ENCODE data around the gene AMBRA1. TPM values are rescaled to one million over a fixed set of nuclear protein-coding genes. Genes with fewer than 3 reads are reported as not detected.

AMBRA1 gene
- total and polyA plus RNA-seq, 2 of the 8 experiments (the other 6 are each of a cell fraction or from before 2014, with no cell fraction given): 14.2 to 37.4 TPM

DNA sequence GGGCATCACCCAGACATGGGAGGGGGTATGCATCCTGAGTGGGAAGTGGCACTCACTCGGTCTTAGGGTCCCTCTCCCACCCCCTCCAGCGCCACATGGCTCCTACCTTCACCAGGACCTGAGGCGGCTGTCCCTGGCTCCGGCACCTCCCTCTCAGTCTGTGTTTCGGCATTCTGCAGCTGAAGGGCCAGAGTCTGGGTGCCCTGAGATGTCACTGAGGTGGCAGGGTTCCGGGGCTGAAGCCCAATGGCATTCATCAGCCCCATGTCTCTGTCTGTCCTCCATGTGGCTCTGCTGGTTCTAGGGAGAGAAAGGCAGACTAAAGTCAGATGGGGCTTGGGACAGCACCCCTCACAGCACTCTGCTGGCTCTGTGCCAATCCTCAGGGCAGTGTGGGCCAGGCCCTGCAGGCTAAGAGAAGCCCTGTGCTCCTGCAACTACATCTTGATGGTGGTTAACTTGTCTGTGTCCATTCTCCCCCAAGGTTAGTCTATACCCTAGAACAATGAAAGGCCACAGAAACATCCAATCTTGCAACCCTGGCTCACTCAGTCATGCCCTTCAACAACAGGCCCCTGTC, 185.3 kb downstream of the AMBRA1 start:
- Histone ChIP-seq H2AFZ (ENCODE audit: low read length) (no peak overlapping the region), H2BK20ac (ENCODE audit: low read length) (no peak overlapping the region), H2BK15ac (ENCODE audit: low read length) (no peak overlapping the region), H4K20me1 (replicated peaks in 1 of 2; ENCODE audit: control insufficient read depth in 1 of 2, insufficient read depth in 2 of 2, low read length in 2 of 2) (no peaks in the 10 kb centered on the region), H3K27ac (ENCODE audit: low read depth, low read length) (no peak overlapping the region), H3K27me3 (replicated peaks in 1 of 4; ENCODE audit: control insufficient read depth in 3 of 4, extremely low read depth in 1 of 4, insufficient read depth in 3 of 4, low read length in 3 of 4) (no peaks in the 10 kb centered on the region), H3K4me1 (replicated peaks in 1 of 4; ENCODE audit: control insufficient read depth in 3 of 4, insufficient read depth in 4 of 4, low read length in 3 of 4) (peaks cover 0 to 2% (median 0%) of the 10 kb centered on the region in 4 experiments; a peak in 1 of 7 replicates), H3K4me2 (ENCODE audit: insufficient read depth in 1 of 2, low read depth in 2 of 2, low read length in 2 of 2) (no peak overlapping the region), H3K4ac (replicated peaks; ENCODE audit: insufficient read length, low read depth, low read length) (no peak overlapping the region), H3K36me3 (ENCODE audit: control insufficient read depth in 2 of 4, insufficient read depth in 4 of 4, low read length in 3 of 4) (peaks cover 2 to 22% (median 13%) of the 10 kb centered on the region in 4 experiments; a peak in 5 of 8 replicates), H3K9ac (replicated peaks in 1 of 4; ENCODE audit: extremely low read depth in 1 of 4, low read depth in 3 of 4, low read length in 3 of 4) (no peak overlapping the region), H4K91ac (replicated peaks; ENCODE audit: insufficient read length, low read length) (no peak overlapping the region), H3K4me3 (ENCODE audit: extremely low read depth in 1 of 4, insufficient read depth in 2 of 4, low read depth in 3 of 4, low read length in 4 of 4) (no peak overlapping the region), H2BK5ac (ENCODE audit: low read depth, low read length) (no peak overlapping the region), H3K9me3 (ENCODE audit: insufficient read depth in 2 of 2, low read depth in 1 of 2, low read length in 1 of 2) (no peaks in the 10 kb centered on the region), H3K14ac (ENCODE audit: insufficient read length) (no peak overlapping the region), H3K23ac (ENCODE audit: insufficient read length) (no peak overlapping the region), H3K23me2 (ENCODE audit: low read depth, low read length) (no peaks in the 10 kb centered on the region), H4K5ac (ENCODE audit: insufficient read length, low read depth, low read length) (no peak overlapping the region), H4K8ac (ENCODE audit: extremely low read depth, insufficient read depth, low read length) (no peak overlapping the region), H3K79me2 (ENCODE audit: control insufficient read depth in 1 of 2, insufficient read depth in 2 of 2, low read length in 2 of 2) (no peaks in the 10 kb centered on the region), H2BK120ac (replicated peaks; ENCODE audit: low read depth, low read length) (no peak overlapping the region), H2AK5ac (ENCODE audit: low read depth, low read length) (no peak overlapping the region), H2BK12ac (ENCODE audit: low read depth, low read length) (no peak overlapping the region), H3K56ac (replicated peaks; ENCODE audit: insufficient read length, low read depth, low read length) (no peak overlapping the region), H3K79me1 (ENCODE audit: low read depth, low read length) (no peaks in the 10 kb centered on the region), H3K18ac (ENCODE audit: extremely low read depth, low read length) (no peak overlapping the region)
- CTCF ChIA-PET (ENCODE audit: partially characterized antibody): interaction anchor here (0.6 to 11.6 kb wide), 23 partner anchors 9 to 590 kb away, joined by 3 to 124 read pairs (median 3); partner anchors contain the start of genes ATG13, CHRM4 and HARBI1
- FAIRE-seq: no peak
- WGBS, 2 experiments (ENCODE audit: extremely low coverage in 1 of 2, insufficient coverage in 1 of 2, insufficient read length in 1 of 2, insufficient replicate concordance in 2 of 2, low coverage in 1 of 2, low lambda C conversion rate in 2 of 2, missing lambda C conversion rate in 1 of 2): 90% methylated on average over 6 of the region's 6 CpGs; no CpG with 5 or more reads in 1 of the 2 experiments
- DNase-seq (ENCODE audit: low read depth in 1 of 2, low spot score in 2 of 2): no peak
- POLR2A ChIA-PET (ENCODE audit: partially characterized antibody): interaction anchor here (0.6 to 1.1 kb wide), 2 partner anchors 44 to 51 kb away, joined by 3 read pairs; no protein-coding TSS in a partner anchor
- TF ChIP-seq POLR2A (IDR thresholded peaks at IDR 0.05; ENCODE audit: control extremely low read depth in 1 of 2, low read depth in 2 of 2, low read length in 2 of 2): no peak
- TF ChIP-seq EP300 (IDR thresholded peaks at IDR 0.05; ENCODE audit: borderline replicate concordance in 1 of 2, low read depth in 2 of 2, low read length in 2 of 2): no peak
- TF ChIP-seq CEBPB (IDR thresholded peaks at IDR 0.05; ENCODE audit: low read depth, low read length): no peak

Data from H1 (cell line).